Posterior vena cava (tissue), 2 donors: ENCODE results near the gene CMTM6. TPM values are rescaled to one million over a fixed set of nuclear protein-coding genes. Genes with fewer than 3 reads are reported as not detected.
"Not testable (repeated sequence)": the region's sequence is repeated elsewhere in the genome, so short reads cannot be mapped to it uniquely, and the experiment has no call there.

Experiments used
- DNase-seq: peaks from one replicate; pipeline ENCODE4 v3.0.0-alpha.2; 2020; ENCODE audit warnings: low spot score
- intact Hi-C, 2 donors: fragments of 100-400 bp; cut with DNase I; formaldehyde crosslinking; loops; one replicate each; pipeline versions ENCODE4 v1.14.1 to v1.14.2; 2022 to 2023
- total RNA-seq, 2 donors: library from RNA; stranded (reverse); fragmentation: NEBNext Ultra II Directional; extraction: Animal tissue kit (Norgen Biotek cat#: 25700); gene quantifications; one replicate each; pipeline ENCODE4 v1.2.1, GENCODE V29; 2021
- donor health status: DM: yes; HTN: yes; CAD: no.
- donor health status: DM: yes; HTN: yes; CAD: no.

The CMTM6 gene
- total RNA-seq, 2 donors from 2014 or later, result 31.7 to 32.0 TPM

DNA sequence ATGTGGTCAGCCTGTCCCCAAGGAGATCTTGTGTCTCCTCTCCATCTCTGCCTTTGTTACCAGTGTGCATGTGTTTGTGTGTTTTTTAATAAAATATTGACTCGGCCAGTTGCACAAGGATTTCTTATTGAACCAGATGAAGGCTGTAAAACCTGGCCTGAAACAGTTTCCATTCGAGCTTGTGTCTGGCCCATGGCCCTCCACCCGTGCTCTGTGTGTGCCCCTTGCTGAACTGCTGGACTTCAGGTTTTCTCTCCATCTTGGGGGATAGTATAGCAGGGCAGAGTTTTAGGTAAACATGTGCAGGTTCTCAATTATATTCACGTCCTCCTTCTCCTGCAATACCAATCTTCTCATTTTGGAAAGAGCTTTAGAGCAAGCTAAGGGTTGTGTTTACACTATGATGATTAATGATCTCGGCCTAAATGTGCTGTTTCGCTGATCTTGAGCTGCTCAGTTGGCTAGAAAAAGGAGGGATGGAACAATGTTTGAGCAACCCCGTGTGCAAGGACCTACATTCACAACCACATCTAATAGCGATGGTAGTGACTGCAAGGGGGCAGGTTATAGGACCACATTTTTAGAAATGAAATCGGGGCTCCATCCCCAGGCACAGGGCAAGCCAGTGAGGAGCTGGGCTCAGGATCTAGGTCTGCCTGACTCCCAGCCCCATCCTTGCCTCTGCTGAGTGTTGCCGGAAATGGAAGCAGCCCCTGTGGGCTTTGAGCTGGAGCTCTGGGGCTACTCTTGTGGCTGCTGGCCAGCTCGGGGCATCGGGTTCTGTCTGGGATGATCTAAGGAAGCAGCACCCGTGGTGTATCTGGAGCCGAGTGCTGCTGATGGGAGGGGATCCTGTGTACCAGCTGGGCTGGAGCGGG, 47.7 kb downstream of the CMTM6 start:
- DNase-seq, result no peak
- intact Hi-C loops, result no loop called here

GRCh38 chr3:32454111-32454510, 48.5 kb downstream of the CMTM6 start:
- no peak for DNase-seq
- intact Hi-C loops, result no loop called here

DNA sequence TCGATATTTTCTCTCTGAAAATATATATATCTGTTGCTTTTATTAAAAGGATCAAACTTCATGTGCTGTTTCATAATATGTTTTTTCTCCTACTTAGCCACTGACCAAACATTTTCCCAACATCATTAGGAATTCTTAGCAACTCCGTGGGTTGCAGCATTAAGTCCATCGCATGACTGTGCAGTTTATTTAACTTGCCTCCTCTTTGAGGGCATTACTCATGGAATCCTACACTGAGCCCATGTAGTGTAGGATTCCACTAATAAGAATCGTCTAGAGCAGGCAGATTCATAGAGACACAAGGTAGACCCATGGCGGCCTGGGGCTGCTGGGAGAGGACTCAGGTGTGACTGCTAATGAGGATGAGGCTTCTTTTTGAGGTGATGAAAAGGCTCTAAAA, 49.3 kb downstream of the CMTM6 start:
- no peak for DNase-seq
- intact Hi-C loops, result no loop called here

- intact Hi-C loops, result no loop called here
- no peak for DNase-seq
Observed at GRCh38 chr3:32452009-32452408, 50.6 kb downstream of the CMTM6 start.

DNA sequence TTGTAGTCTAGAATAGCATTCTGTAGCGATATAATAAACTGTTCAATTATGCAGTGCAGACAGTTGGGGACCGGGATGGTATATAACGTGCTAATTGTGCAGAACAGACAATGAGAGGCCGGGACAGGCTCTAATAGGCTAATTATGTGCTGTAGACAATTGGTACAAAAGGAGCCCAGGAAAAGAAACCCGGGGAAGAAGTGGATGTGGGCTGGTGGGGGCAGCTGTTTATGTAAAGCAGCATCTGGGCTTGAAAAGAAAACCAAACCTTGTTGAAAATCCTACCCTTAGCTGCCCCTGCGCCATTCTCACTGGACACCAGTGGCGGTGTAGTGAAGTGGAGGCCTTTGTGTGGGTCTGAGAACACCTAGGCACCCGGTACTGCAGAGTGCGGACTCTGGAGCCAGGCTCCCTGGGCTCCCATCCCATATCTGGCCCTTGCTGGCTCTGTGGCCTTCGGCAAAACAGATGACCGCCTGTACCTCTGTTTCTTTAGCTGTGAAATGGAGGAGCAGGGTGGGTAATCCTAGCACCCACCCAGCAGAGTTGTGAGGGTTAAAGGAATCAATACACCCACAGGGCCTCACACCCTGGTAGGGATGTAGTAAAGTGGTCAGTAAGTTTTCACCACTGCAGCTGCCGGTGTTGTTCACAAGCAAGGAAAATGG, 51.5 kb downstream of the CMTM6 start:
- intact Hi-C loops, result no loop called here
- DNase-seq, result no peak

DNA sequence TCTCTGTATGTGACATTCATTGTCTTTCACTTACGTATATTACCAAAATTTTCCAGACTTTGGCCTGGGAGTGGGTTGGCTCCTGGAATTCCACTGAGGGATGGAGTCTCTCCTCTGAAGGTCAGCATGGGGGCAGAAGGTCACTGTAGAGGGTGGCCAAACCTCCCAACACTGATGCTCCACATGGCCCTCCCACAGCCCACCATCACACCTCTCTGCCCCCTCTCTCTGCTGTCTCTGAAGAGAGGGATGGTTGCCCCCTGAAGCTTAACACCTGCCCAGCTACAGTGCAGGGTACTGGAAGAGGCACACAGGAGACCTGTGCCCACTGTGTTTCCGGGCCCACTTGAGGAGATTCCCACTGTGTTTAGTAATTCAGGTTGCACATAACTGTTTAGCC, 52.2 kb downstream of the CMTM6 start:
- no peak for DNase-seq

GRCh38 chr3:32449691-32450090, 53.0 kb downstream of the CMTM6 start:
- no peak for DNase-seq
- intact Hi-C loops, result no loop called here

More for the DNA sequence above, 52.2 kb downstream of the CMTM6 start:
- intact Hi-C loops, result no loop called here

DNA sequence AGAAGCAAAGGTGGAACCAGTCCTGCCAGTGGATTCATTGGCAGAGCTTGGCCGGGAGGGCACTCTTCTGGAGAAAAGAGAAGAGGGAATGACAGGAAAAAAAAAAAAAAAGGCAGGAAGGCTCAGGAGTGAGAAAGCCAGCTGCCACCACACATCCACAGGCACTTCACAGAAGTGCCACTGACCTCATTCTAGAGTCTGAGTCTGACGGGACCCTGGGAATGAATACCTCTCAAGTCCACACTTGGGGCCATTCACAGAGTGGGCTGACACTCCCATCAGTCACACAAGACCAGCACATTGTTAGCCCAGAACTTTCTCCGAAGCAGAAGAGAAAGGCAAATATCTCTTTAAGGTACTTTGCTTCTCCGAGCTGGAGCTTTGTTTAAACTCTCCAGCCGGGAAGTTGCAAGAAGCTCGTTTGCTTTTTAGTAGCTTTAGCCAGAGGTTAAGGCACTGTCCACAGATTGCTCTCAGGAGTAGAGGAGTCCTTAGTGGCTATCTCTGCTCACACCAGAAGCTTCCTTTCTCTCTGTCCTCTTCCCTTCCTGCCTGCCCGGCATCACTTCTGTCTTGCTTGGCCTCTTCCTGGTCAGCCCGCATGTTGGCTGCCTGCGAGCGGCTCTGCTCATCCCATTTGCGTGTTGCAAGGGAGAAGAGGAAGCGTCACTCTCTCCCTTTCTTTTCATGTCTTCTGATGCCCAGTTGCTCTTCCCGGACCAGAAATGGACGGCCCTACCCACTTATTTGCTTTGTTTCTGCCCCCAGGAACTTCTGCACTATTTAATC, 53.8 kb downstream of the CMTM6 start:
- DNase-seq, result no peak
- intact Hi-C loops, result no loop called here

DNA sequence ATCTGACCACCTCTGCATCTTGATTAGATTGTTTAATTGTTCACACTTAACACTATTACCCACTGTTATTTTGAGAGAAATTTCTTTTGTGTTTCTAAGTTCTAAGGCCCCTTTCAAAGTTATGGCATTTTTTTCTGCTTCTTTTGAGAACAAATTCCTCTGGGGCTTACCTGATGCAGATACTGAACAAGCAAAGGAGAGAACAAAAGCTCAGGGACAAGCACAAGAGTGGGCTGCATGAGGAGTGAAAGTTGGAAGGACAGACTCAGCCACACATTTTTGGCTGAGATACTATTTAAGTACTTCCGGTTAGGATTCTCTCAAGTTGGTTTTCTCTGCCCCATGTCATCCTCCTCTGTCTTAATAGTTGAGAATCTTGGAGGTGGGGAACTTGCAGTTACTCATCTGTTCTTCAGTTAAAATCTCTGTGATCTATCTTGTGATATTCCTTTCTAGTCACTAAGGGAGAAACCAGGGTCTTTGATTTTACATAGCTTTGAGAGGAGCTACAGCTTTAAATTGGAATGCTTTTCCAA, 54.7 kb downstream of the CMTM6 start:
- DNase-seq, result no peak
- intact Hi-C loops, result no loop called here

DNA sequence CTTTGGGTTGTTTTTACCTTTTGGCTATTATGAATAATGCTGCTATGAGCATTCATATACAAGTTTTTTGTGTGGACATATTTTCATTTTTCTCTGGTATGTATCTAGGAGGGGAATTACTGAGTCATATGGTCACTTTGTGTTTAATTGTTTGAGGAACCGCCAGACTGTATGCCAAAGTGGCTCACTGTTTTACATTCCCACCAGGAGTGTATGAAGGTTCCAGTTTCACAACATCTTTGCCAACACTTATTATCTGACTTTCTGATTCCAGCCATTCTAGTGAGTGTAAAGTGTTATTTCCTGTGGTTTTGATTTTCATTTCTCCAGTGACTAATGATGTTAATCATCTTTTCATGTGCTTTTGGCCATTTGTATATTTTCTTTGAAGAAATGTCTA, 59.2 kb downstream of the CMTM6 start:
- no peak for DNase-seq
- intact Hi-C loops, result no loop called here

DNA sequence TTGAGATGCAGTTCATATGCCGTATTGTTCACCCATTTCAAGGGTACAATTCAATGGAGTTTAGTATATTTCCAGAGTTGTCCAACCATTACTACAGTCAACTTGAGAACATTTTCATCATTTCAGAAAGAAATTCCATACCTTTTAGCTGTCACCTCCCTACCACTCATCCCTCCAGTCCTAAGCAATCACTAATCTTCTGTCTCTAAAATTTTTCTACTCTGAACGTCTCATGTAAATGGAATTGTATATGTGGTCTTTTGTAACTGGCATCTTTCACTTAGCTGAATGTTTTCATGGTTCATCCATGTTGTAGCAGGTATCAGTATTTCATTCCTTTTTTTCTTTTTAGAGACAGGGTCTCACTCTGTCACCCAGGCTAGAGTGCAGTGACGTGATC, 59.9 kb downstream of the CMTM6 start:
- intact Hi-C loops, result no loop called here
- no peak for DNase-seq

GRCh38 chr3:32440611-32441350, 61.9 kb downstream of the CMTM6 start:
- intact Hi-C loops, result no loop called here
- DNase-seq, result no peak

GRCh38 chr3:32439421-32439820, 63.2 kb downstream of the CMTM6 start:
- DNase-seq, intact Hi-C loops: not testable (repeated sequence)

DNA sequence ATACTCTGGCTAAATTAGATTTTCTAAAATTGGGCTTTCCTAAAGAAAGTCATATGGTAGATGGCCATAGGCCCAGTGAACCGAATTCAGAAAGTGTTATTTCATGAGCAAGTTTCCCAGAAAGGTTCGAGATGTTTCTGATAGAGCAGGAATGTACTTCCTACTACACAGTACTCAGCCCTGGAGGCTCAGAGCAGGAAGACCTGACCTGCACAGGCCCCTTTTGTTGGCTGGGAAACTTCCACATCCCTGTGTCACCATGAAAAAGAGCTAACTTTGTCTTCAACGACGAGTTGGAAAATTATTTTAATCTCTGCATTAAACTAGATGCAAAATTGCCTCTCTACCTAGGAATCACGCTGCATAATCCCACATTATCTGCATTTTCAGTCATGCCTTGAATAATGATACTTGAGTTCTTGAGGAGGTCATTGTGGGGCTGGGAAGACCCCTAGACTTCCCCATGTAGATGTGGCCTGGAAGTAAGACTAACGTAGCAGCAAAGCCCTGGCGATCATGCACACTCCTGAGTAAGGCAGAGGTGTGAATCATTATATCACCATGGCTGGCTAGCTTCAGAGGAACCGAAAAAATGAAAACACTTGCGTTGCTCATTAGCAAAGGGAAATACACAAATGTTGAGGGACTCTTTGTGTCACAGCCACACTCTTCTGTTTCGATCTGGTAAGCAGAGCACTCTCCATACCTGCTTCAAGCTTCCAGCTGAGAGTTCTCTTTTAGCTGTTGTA, 63.9 kb downstream of the CMTM6 start:
- intact Hi-C loops, result no loop called here
- no peak for DNase-seq

DNA sequence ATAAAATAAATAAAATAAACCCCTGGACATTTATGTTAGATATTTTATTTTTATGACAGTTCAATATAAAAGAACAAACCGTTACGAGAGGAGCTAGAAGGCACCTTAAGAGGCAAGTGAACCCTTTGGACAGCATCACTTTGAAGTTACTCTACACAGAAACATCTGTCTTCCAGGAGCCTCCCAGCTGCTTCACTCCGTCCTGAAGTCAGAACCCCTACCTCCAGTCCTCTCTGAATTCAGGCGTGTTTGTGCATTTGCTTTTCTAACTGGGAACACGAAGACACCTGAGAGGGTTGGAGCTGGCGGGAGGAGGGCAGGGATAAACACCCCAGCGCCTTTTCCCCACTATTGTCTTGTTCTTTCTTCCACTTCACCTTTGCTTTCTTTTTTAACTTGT, 64.8 kb downstream of the CMTM6 start:
- intact Hi-C loops, result no loop called here
- DNase-seq, result no peak

GRCh38 chr3:32436816-32437189, 65.8 kb downstream of the CMTM6 start:
- DNase-seq, result no peak
- intact Hi-C loops, result no loop called here

- DNase-seq, result no peak
- intact Hi-C loops, result no loop called here
Observed at GRCh38 chr3:32435911-32436815, 66.5 kb downstream of the CMTM6 start.

DNA sequence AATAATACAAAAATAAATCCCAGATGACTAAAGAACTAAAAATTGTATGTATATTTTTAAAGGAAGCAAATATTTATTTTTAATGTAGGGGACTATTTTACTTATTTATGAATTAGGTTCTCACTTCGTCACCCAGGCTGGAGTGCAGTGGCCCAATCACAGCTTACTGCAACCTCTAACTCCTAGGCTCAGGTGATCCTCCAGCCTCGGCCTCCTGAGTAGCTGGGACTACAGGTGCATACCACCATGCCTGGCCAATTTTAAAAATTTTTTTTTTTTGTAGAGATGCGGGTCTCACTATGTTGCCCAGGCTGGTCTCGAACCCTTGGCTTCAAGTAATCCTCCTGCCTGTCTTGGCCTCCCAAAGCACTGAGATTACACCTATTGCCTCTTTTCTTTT, 68.4 kb downstream of the CMTM6 start:
- intact Hi-C loops, result no loop called here
- DNase-seq, result no peak
